ENCODE results near the gene CCDC82.

- TF ChIP-seq CTCF (IDR thresholded peaks at IDR 0.05) = no peak
- no peak for TF ChIP-seq POLR2A (IDR thresholded peaks at IDR 0.05)
- no peak for TF ChIP-seq POLR2AphosphoS5 (IDR thresholded peaks at IDR 0.05)
Observed at GRCh38 chr11:96311120-96311568, 78.6 kb downstream of the CCDC82 start.
